Ecto neural progenitor cell (in vitro differentiated cells): ENCODE measurements around the gene LNP1.
"Not testable (repeated sequence)": the region's sequence is repeated elsewhere in the genome, so short reads cannot be mapped to it uniquely, and the experiment has no call there.

Experiments
- DNase-seq: peaks from one replicate; pipeline ENCODE4 v3.0.0-alpha.2; 2018; ENCODE audit warnings: low spot score

The LNP1 gene, protein sequence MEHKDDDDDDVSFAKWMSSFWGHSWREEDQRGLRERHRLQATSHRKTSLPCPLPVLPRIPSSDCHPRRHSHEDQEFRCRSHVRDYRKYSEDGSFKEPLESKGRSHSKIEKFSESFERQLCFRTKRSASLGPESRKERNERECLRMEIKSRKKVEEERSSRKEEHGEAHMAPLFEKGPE

DNA sequence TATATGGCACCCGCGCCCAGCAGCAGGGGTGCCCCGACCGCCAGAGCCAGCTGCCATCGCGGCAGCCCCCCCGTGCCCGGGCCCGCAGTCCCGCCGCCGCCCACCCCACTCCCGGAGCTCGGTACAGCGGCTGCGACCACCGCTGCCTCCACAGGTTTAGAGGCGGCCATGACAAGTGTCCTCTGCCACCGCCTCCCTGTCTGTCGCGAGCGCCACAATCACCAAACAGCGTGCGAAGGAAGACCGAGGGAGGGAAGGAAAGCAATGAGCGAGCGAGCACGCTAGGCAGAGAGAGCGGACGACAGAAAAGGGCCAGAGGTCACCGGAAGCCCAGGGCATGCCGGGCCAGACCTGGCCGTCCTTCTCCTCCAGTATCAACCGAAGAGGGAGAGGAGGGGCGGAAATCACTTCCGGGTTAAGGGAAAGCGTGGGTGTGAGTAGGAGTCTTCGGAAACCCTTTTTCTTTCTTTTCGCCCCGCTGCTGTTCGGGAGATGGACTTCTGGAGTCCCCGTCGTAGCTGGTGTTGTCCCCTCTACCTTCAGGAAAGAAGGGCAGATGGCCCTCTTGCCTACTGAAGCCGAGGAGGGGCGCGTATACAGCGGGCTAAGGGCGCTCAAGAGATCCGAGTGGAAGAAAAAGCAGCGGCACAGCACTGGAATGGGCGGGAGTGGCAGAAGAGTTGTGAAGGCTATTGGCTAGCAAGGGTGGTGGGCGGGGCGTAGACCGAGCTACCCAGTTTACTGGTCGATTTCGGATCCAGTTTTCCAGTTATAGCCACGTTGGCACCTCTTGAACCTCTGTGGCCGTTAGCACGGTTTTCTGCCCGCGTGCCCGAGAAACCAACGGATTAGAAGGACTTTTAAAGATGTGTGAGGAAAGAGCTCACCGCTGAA, at the start of gene LNP1, which contains the start of gene TOMM70:
Gene LNP1, plus strand, starts transcription at position 760 of the 894 bp plus-strand sequence. CDS start 28,191 bp downstream, outside the sequence.
Gene TOMM70, minus strand, starts transcription at position 310 of the 894 bp plus-strand sequence. Its CDS starts 140 bp downstream, at position 170.
- peak; percentile 94 for DNase-seq

DNA sequence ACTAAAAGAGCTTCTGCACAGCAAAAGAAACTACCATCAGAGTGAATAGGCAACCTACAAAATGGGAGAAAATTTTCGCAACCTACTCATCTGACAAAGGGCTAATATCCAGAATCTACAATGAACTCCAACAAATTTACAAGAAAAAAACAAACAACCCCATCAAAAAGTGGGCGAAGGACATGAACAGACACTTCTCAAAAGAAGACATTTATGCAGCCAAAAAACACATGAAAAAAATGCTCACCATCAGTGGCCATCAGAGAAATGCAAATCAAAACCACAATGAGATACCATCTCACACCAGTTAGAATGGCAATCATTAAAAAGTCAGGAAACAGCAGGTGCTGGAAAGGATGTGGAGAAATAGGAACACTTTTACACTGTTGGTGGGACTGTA, 49.6 kb upstream of the LNP1 start:
- DNase-seq = not testable (repeated sequence)

DNA sequence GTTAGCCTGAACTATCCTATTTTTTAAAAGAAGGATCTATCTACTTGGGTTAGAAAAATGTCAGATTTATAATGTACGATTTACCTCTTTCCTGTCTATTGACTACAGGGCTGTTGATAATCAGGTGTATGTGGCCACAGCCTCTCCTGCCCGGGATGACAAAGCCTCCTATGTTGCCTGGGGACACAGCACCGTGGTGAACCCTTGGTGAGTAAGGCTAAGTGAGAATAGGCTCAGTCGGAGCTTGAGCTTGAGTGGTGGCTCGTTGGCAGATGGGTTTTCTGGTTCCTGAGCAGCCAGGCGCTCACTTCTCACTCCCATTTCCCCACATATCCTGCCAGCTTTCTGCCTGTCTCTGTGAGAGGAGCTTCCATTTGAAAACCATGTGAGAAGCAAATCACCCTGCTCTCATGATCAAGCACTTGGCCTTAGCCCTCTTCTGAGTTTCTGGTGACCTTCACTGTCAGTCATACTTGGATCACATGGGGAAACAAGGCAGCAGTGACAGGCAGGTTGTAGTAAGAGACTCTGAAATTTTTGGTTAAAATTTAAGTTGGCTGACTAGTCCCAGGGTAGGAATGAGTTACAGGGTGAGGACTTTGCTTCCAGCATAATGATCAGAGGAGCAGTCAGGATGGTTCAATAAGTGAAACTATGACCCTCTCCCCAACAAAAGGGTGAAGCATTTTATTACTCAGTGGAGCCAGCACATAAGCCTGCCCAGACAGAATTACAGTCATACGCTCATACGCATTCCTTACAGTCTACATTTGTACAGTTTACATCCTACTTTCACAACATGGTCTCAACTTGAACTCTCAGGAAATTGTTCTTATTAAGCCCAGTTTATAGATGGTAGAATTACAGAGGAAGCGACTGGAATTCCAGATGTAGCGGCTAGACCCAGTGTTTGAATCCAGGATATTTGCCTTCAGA, 48.8 kb upstream of the LNP1 start:
- no peak for DNase-seq

DNA sequence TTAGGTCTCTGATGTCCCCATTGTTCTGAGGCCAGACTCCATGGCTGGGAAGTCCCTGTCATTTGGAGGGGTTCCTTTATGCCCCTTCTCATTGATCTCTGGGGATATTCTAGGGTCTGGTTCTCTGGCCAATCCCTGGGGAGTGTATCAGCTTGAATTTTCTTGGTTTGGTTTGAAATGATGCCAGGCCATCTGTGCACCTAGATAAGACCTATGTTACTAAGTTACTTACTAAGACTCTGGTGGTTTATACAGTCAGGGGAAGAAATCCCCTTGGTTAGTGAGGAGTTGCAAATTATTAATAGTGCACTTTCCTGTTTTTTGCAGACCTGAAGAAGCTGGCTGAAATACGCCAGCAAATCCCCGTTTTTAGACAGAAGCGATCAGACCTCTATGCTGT, 46.5 kb upstream of the LNP1 start:
- no peak for DNase-seq

DNA sequence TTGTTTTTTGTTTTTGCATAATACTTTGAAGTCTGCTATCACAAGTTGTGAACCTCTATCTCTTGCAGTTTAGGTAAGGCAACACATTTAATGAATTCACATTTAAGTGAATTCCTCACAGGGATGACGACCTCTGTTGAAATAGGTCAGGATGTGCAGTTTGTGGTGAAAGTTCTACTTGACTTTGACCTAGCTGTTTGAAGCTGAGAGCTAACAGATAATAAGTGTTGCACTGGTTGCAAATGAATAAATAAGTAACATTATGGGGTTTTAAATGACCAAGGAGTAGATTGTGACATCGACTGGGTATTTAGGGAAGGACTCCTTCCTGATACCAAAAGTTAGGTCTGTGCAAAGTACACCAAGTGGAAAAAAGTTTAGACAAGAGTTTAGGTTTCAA, 42.9 kb upstream of the LNP1 start:
- DNase-seq = no peak

DNA sequence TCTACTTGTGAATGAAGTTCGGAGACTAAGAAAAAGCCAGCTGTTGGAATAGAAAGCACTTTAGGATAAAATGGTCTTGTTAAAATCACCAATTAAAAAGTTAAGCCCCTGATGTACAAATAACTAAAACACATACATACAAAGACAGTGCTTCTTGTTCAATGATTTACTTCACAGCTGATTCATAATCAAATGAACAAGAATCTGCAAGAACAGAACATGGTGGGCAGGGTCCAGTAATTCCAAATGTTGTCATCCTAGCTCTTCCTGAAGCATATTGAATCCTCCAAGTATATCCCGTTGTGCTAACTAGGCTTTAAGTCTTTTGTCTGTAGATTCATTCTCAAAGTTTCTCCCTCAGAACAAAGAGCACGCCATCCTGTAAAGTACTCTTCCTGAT, 42.3 kb upstream of the LNP1 start:
- no peak for DNase-seq

DNA sequence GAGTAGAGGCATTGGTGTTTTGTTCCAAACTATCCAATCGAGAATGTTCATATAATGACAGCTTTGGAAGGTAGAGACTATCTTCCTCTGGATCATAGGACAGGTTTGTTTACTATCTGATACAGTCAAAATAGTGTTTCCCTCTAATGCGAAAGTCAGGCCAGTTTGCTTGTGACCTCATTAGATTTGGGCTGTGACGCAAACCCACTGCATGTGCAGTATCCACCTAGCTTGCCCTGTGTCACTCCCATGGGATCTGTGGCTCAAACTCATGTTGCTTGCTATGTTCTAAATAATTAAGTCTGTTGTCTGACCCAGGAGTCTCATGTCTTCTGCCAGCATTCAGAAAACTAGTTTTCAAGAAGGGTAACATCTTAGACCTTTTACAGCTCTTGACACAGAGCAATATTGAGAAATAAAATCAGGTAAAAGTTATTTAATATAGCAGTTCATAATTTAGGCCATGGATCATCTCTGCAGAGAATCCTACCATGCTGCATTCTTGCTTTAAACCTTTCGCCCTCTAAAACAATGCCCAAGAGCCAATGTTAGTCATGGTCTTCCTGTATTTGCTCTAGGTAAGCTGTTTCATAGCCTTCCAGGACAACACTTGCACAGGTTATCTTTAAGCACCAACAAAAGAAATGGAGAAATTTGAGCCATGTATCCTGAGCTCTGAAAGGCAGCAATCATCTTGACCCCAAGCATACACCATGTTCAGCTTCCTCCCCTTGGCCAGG, 40.4 kb upstream of the LNP1 start:
- no peak for DNase-seq

DNA sequence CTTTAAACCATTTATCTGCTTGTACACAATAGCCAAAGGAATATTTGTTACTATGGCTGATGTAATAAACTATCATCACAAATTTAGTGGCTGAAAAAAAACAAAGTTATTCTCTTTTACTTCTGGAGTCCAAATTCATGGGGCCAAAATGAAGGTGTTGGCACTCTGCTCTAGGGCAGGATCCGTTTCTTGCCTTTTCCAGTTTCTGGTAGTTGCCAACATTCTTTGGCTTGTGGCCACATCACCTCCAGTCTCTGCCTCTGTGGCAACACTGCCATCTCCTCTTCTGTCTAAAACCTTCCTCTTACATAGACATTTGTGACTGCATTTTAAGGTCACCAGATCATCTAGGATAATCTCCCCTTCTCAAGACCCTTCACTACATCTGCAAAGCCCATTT, 39.4 kb upstream of the LNP1 start:
- DNase-seq = no peak

DNA sequence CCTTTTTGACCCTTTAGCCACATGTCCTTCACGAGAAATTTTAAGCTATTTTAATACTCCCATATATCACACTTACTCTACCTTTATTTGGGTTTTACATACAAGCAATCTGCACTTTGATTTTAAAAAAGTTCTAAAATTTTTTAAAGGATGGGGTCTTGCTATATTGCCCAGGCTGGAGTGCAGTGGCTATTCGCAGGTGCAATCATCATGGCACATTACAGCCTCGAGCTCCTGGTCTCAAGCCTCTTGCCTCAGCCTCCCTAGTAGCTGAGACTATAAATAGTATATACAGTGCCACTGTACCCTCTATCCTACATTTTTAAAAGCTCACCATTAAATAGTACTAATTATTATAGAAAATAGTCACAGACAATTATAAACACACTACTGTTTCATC, 36.9 kb upstream of the LNP1 start:
- DNase-seq = no peak

DNA sequence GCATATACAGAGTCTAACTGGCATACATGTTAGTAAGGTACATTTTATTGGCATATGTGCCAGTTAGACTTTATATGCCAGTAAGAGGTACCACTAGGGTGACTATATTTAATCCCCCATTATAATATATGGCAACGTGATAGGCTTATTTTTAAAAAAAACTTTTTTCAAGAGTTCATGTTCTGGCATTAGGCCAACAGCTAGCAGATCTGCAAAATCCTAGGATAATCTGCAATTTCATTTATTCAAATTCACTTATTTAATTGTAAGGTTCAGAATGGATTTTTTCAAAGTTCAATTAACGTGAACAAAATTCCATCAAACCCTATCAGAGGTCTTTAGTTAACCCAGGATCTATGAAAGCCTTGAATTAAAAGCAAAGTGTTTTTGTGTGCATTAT, 34.9 kb upstream of the LNP1 start:
- DNase-seq = no peak

DNA sequence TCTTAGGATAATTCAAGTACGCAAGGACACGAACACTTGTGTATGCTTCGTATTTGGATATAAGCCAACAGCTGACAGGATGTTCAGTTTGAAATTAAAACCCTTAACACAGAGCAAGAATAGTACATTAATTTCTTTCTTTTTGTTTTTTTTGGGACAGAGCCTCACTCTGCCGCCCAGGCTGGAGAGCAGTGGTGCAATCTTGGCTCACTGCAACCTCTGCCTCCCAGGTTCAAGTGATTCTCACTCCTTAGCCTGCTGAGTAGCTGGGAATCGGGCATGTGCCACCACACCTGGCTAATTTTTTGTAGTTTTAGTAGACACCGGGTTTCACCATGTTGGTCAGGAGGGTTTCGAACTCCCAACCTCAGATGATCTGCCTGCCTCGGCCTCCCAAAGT, 32.9 kb upstream of the LNP1 start:
- no peak for DNase-seq

DNA sequence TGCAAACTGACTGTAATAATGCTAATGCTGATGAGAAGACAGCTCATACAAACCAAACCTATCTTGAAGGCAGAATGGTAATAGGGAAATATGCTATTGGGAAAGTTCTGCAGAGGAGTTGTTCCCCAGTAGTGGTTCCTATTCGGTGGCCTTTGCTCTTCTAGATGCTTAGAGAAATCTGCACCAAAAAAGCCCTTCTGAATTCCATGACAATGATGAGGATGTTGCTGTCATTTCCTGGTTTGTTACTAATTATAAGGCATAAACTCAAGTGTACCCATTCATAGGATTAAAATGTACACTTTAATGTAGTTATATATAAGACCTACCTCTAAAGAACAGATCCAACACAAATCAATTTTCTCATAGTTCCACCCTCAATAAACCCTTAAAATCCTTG, 30.6 kb upstream of the LNP1 start:
- DNase-seq = no peak

DNA sequence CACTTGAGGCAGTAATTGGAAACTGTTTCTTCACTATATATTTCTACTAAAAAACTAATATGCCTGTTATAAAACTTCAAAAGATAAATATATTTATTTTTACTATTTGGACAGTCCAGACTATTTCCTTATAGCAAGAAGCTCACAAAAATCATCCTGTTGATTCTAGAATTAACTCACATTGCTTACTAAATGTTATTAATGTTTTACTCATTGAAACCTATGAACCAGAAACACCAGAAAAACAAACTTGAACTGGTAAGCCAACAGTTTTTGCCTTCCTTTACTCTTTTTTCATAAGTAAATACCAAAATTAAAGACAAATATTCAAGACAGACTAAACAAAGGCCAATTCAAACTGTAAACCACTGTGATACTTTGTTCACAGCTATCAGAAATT, 26.8 kb upstream of the LNP1 start:
- no peak for DNase-seq

DNA sequence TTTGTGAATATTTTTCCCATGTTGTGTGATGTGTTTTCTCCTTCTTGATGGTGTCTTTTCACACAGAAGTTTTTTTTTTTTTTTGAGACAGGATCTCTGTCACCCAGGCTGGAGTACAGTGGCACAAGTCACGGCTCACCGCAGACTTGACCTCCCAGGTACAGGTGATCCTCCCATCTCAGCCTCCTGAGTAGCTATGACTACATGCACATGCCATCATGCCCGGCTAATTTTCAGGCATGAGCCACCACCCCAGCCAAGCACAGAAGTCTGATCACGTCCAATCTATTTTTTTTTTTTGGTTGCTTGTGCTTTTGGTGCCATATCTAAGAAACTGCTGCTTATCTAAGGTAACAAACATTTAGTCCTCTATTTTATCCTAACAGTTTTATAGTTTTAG, 25.0 kb upstream of the LNP1 start:
- DNase-seq = no peak

DNA sequence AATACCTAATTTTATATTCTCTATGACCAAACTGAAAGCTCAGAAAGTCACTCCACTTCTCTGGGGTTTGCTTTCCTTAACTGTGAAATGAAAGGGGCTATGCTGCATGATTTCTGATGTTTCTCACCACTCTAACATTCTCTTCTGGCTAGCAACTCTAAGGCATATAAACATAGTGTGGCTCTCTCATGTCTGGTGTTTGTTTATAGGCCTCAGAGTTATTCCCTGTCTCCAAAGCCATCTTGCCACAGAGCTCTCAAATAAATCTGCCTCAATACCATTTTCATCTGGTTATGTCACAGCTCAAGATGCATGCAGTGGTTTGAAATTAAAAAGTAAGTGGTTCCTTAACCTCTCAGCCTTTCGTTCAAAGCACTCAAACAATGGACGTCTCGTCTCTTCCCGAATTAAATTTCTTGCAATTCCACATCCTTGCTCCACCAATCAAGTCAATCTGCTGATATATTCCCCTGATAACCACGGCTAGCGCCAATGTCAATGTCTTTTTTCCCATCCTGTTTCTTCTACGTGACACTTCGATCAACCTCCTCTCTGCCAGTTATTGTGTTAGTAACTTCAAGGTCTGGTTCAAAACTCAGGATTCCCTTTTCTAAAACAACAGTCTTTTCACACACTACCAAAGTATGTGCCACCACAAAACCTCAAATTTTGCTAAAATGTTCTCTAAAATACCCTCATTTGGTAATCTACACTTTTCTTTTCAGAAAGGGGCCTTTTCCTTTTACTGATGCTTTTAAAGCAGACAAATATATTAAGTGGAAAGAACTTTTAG, 16.4 kb upstream of the LNP1 start:
- DNase-seq = no peak

DNA sequence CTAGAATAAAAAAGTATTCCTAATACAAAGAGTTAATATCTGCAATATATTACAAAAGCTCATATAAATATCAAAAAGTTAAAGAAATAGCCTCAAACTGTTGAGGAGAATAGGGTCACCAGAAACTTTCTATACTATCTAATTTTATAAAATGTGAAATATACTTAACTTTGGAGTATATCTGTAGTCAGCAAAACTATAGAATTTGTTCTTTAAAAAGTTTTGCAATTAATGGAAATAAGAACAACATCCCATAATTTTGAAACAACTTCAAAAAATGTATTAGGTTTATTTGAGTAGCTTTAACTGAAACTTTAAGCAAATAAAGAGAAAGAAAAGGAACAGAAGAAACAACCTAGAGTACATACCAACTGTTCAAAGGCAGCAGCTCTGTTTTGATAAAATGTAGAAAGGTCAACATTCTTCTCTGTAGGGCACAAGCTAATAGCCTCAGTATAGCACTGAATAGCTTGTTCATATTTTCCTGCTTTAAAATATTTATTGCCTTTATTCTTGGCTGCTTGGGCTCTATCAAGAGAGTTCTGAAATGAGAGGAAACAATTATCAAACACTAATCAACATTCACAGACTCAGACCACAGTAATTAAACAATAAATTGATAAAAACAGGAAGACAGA, 14.8 kb upstream of the LNP1 start:
- DNase-seq = no peak

DNA sequence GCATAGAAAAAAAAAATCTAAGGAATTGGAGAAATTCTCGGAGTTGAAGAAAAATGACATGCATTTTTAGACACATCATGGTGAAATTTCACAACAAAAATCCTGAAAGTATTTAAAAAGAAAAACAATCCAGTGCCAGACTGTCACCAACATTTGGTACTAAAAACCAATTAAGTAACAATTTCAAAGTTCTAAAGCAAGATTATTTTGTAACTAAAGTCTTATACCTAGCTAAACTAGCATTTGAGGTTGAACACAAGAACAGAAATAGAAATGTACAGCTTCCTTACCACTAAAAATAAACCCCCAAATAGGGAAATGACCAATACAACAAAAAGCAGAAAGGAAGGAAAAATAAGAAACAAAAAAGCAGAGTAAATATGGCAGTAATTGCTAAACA, 12.3 kb upstream of the LNP1 start:
- no peak for DNase-seq

DNA sequence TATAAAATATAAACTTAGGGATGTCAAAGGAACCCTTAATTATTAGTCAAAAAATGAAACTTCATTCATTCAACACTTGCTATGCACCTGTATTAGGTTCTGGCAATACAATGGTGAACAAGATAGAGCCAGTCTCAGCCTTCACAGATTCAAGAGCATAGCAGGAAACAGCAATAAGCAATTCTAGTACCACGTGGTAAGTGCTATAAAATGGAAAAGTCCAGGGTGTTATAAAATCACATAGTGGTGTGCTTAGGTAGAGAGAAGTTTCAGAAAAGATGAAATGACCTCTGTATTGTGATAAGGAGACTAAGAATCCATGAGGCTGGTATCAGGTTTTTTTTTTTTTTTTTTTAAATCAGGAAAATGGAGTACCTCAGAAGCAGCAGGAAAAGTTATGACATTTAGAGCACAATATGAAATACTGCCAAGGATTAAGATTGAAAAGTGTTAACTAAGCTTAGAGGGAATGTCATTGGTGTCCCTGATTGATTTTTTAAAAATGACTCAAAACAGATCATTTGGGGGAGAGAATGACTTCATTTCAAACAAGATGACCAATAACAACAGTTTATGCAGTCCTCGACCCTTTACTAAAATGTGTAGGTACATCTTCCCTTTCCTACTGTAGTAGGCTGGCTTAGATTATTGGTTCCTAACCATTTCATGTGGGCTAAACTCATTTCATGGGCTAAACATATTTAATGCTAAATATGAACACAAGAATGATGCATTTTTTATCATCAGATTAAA, 5.5 kb upstream of the LNP1 start:
- no peak for DNase-seq

DNA sequence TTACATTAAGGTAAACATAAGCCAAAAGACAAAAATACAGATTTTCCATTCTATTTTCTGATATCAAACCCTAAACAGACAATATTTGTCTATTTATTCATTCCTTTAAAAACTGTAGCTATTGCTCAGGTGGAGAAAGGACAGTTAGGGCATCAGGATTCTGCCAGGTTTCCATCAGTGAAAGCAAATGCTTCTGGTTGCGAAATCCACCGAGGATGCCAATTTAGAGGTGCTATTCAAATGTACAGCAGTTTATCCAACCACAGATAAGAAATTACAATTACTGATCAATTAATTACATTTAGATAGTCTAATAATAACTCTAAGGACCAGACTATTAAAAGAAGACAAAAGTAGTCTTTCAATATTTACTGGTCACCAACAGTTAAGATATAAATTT, 4.4 kb upstream of the LNP1 start:
- DNase-seq = no peak
